PC-3 (cell line): ENCODE measurements around the gene PIGU.

Source experiments
- EZH2phosphoT487 ChIP-seq: fragments of 300-600 bp; sonication (generic); IDR thresholded peaks from 2 replicates; pipeline ENCODE4 v1.6.1; 2018; ENCODE audit warnings: mild to moderate bottlenecking, antibody characterized with exemption, low read length, borderline replicate concordance
- TF ChIP-seq, protein P1 (sequence below): fragments of 300-600 bp; sonication (generic); conservative IDR thresholded peaks from 2 replicates; pipeline ENCODE4 v1.5.1; 2017; ENCODE audit warnings: antibody characterized with exemption, low read depth, mild to moderate bottlenecking, low read length

GRCh38 chr20:34537651-34538050 lies 139.2 kb downstream of the PIGU start:
- no peak for TF ChIP-seq EZH2phosphoT487
- TF ChIP-seq, protein P1, sequence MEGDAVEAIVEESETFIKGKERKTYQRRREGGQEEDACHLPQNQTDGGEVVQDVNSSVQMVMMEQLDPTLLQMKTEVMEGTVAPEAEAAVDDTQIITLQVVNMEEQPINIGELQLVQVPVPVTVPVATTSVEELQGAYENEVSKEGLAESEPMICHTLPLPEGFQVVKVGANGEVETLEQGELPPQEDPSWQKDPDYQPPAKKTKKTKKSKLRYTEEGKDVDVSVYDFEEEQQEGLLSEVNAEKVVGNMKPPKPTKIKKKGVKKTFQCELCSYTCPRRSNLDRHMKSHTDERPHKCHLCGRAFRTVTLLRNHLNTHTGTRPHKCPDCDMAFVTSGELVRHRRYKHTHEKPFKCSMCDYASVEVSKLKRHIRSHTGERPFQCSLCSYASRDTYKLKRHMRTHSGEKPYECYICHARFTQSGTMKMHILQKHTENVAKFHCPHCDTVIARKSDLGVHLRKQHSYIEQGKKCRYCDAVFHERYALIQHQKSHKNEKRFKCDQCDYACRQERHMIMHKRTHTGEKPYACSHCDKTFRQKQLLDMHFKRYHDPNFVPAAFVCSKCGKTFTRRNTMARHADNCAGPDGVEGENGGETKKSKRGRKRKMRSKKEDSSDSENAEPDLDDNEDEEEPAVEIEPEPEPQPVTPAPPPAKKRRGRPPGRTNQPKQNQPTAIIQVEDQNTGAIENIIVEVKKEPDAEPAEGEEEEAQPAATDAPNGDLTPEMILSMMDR, result no peak
